Esophagus squamous epithelium (tissue), 4 donors: ENCODE measurements around the gene ERN2.

Source experiments
- CTCF ChIP-seq, 6 experiments: fragments of 450-650 bp in 4 of 6; fragments of 200-600 bp in 2 of 6; sonication (generic) in 2 of 6; IDR thresholded peaks; one replicate each; pipeline ENCODE4 v1.5.1; 2016 to 2019; ENCODE audit warnings: antibody characterized with exemption in 6 of 6, mild to moderate bottlenecking in 4 of 6, moderate library complexity in 4 of 6
- POLR2A ChIP-seq, 4 donors: fragments of 450-650 bp; IDR thresholded peaks; one replicate each; pipeline ENCODE4 v1.6.1; 2017; ENCODE audit warnings: antibody characterized with exemption in 4 of 4, mild to moderate bottlenecking in 4 of 4, moderate library complexity in 3 of 4

DNA sequence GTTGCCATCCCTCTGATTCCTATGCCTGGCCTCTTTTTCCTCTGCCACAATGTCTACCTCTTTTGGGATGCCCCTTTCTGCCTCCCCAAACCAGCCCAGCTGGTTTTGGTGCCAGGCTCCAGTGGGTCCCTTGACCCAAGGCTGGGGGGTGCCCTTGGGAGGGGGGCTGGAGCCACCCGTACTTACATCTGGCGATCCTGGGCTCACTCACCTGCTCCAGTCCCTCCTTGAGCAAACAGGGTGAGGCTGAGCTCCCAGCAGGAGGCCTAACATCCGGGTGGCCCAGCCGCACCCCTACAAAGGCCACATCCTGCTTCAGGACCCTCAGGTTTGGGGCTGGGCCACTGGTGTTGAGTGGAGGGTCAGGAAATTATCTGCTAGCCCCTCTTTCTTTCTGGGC lies 1.2 kb downstream of the ERN2 start:
- TF ChIP-seq CTCF (IDR thresholded peaks at IDR 0.05) (no peak), POLR2A (IDR thresholded peaks at IDR 0.05) (no peak)
